SK-N-SH treated with all-trans-retinoic acid at 6 μM for 48 hours (cell line): ENCODE measurements around the gene CD164.

Experiments
- ARNTL ChIP-seq: fragments of 450-650 bp; formaldehyde crosslinking; IDR thresholded peaks from 2 replicates; pipeline ENCODE4 v1.5.0; 2020; ENCODE audit warnings: low read depth, mild to moderate bottlenecking, moderate library complexity, borderline replicate concordance
- OSR1 ChIP-seq: fragments of 250-450 bp; sonication (Bioruptor Pico); IDR thresholded peaks from 2 replicates; pipeline ENCODE4 v1.8.0; 2022; ENCODE audit warnings: moderate library complexity, mild to moderate bottlenecking, inconsistent platforms
- PPARA ChIP-seq: fragments of 250-450 bp; sonication (Bioruptor Pico); IDR thresholded peaks from 2 replicates; pipeline ENCODE4 v1.5.0; 2020; ENCODE audit warnings: mild to moderate bottlenecking, borderline replicate concordance
- SNAI2 ChIP-seq: fragments of 250-450 bp; sonication (Bioruptor Pico); IDR thresholded peaks from 2 replicates; pipeline ENCODE4 v1.5.0; 2020; ENCODE audit warnings: mild to moderate bottlenecking, moderate library complexity
- TOX ChIP-seq: fragments of 250-450 bp; sonication (Bioruptor Pico); IDR thresholded peaks from 2 replicates; pipeline ENCODE4 v1.8.0; 2021; ENCODE audit warnings: mild to moderate bottlenecking, moderate library complexity, borderline replicate concordance
- ZFP3 ChIP-seq: fragments of 250-450 bp; sonication (Bioruptor Pico); IDR thresholded peaks from 2 replicates; pipeline ENCODE4 v1.5.0; 2020; ENCODE audit warnings: mild to moderate bottlenecking, moderate library complexity
- ZNF70 ChIP-seq: fragments of 450-650 bp; formaldehyde crosslinking; IDR thresholded peaks from 2 replicates; pipeline ENCODE4 v1.5.0; 2020; ENCODE audit warnings: mild to moderate bottlenecking, moderate library complexity
- TF ChIP-seq, protein P1 (sequence below): fragments of 250-450 bp; sonication (Bioruptor Pico); IDR thresholded peaks from 2 replicates; pipeline ENCODE4 v1.8.0; 2021; ENCODE audit warnings: low read depth, mild to moderate bottlenecking, moderate library complexity, borderline replicate concordance
- TF ChIP-seq, protein P2 (sequence below): fragments of 250-450 bp; sonication (Bioruptor Pico); IDR thresholded peaks from 2 replicates; pipeline ENCODE4 v1.5.0; 2020; ENCODE audit warnings: mild to moderate bottlenecking, moderate library complexity
- TF ChIP-seq, protein P3 (sequence below): fragments of 250-450 bp; sonication (Bioruptor Pico); IDR thresholded peaks from 2 replicates; pipeline ENCODE4 v1.5.1; 2020; ENCODE audit warnings: low read depth, mild to moderate bottlenecking, moderate library complexity
- TF ChIP-seq, protein P4 (sequence below): fragments of 250-450 bp; sonication (Bioruptor Pico); IDR thresholded peaks from 2 replicates; pipeline ENCODE4 v1.8.0; 2020; ENCODE audit warnings: mild to moderate bottlenecking, moderate library complexity, borderline replicate concordance

DNA sequence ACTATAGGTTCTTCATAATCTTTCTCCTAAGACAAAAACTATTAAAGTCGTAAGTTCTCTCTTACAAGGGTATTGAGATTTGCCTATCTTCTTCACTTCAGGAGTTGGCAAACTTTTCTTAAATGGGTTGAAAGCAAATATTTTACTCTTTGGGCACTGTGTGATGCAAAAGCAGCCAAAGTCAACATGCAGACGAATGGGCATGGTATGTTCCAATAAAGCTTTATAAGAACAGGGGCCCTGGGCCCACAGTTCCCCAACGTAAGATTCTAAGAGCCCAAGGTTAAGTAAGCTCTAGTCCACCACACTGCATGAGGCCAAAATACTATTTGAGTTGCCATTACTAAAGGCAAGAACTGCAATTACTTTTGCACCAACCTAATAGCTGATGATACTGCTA lies 11.5 kb downstream of the CD164 start:
- TF ChIP-seq, protein P1, sequence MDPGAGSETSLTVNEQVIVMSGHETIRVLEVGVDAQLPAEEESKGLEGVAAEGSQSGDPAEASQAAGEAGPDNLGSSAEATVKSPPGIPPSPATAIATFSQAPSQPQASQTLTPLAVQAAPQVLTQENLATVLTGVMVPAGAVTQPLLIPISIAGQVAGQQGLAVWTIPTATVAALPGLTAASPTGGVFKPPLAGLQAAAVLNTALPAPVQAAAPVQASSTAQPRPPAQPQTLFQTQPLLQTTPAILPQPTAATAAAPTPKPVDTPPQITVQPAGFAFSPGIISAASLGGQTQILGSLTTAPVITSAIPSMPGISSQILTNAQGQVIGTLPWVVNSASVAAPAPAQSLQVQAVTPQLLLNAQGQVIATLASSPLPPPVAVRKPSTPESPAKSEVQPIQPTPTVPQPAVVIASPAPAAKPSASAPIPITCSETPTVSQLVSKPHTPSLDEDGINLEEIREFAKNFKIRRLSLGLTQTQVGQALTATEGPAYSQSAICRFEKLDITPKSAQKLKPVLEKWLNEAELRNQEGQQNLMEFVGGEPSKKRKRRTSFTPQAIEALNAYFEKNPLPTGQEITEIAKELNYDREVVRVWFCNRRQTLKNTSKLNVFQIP (CRISPR knock-in tag): no peak
- TF ChIP-seq OSR1 (no peak), ARNTL (CRISPR knock-in tag) (no peak), PPARA (CRISPR knock-in tag) (no peak), TOX (no peak), SNAI2 (CRISPR knock-in tag) (no peak), ZNF70 (no peak), ZFP3 (no peak)
- TF ChIP-seq, protein P2, sequence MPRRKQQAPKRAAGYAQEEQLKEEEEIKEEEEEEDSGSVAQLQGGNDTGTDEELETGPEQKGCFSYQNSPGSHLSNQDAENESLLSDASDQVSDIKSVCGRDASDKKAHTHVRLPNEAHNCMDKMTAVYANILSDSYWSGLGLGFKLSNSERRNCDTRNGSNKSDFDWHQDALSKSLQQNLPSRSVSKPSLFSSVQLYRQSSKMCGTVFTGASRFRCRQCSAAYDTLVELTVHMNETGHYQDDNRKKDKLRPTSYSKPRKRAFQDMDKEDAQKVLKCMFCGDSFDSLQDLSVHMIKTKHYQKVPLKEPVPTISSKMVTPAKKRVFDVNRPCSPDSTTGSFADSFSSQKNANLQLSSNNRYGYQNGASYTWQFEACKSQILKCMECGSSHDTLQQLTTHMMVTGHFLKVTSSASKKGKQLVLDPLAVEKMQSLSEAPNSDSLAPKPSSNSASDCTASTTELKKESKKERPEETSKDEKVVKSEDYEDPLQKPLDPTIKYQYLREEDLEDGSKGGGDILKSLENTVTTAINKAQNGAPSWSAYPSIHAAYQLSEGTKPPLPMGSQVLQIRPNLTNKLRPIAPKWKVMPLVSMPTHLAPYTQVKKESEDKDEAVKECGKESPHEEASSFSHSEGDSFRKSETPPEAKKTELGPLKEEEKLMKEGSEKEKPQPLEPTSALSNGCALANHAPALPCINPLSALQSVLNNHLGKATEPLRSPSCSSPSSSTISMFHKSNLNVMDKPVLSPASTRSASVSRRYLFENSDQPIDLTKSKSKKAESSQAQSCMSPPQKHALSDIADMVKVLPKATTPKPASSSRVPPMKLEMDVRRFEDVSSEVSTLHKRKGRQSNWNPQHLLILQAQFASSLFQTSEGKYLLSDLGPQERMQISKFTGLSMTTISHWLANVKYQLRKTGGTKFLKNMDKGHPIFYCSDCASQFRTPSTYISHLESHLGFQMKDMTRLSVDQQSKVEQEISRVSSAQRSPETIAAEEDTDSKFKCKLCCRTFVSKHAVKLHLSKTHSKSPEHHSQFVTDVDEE: no peak
- TF ChIP-seq, protein P3, sequence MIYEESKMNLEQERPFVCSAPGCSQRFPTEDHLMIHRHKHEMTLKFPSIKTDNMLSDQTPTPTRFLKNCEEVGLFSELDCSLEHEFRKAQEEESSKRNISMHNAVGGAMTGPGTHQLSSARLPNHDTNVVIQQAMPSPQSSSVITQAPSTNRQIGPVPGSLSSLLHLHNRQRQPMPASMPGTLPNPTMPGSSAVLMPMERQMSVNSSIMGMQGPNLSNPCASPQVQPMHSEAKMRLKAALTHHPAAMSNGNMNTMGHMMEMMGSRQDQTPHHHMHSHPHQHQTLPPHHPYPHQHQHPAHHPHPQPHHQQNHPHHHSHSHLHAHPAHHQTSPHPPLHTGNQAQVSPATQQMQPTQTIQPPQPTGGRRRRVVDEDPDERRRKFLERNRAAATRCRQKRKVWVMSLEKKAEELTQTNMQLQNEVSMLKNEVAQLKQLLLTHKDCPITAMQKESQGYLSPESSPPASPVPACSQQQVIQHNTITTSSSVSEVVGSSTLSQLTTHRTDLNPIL (CRISPR knock-in tag): no peak
- TF ChIP-seq, protein P4, sequence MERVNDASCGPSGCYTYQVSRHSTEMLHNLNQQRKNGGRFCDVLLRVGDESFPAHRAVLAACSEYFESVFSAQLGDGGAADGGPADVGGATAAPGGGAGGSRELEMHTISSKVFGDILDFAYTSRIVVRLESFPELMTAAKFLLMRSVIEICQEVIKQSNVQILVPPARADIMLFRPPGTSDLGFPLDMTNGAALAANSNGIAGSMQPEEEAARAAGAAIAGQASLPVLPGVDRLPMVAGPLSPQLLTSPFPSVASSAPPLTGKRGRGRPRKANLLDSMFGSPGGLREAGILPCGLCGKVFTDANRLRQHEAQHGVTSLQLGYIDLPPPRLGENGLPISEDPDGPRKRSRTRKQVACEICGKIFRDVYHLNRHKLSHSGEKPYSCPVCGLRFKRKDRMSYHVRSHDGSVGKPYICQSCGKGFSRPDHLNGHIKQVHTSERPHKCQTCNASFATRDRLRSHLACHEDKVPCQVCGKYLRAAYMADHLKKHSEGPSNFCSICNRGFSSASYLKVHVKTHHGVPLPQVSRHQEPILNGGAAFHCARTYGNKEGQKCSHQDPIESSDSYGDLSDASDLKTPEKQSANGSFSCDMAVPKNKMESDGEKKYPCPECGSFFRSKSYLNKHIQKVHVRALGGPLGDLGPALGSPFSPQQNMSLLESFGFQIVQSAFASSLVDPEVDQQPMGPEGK: no peak
